HG03571 (cell line): ENCODE measurements around the gene CEP112.
"Not testable (repeated sequence)": the region's sequence is repeated elsewhere in the genome, so short reads cannot be mapped to it uniquely, and the experiment has no call there.

Experiments
- ATAC-seq: cut with Tn5 transposase; IDR thresholded peaks from one replicate; pipeline ENCODE4 v1.9.1; 2021; ENCODE audit not compliant: unreplicated experiment

The CEP112 gene

DNA sequence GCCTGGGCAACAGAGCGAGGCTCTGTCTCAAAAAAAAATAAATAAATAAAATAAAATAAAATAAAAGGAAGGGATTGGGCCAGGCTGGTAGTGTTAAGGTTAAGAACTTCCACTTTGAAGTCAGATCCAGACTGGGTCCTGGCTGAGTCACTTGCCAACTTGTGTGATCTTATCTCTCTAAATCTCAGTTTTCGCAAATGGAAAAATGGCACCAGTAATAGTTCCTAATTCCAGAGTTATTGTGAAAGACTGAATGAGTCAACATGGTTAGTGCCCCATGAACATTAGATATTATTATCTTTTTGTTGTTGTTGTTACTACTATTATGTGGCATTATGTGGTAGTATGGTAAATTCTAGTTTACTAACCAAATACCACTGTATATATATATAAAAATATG lies 442.5 kb downstream of the CEP112 start:
- no peak for ATAC-seq

DNA sequence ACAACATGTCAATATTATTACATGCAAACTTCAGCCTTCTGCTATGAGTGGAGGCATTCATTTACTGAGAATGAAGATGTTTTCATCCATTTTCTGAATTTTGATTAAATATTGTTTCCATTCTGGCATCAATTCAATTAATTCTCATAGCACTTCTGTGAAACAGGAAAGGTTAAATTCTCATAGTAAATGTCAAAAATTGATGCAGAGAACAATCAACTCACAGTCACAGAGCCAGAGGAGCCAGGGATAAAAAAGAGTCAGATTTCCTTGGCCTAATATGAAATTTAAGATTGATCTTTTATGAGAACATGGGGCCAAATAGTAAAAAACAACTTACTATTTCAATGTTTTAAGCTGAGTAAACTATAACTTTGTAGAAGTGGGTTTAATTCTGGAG lies 446.7 kb downstream of the CEP112 start:
- ATAC-seq: no peak

DNA sequence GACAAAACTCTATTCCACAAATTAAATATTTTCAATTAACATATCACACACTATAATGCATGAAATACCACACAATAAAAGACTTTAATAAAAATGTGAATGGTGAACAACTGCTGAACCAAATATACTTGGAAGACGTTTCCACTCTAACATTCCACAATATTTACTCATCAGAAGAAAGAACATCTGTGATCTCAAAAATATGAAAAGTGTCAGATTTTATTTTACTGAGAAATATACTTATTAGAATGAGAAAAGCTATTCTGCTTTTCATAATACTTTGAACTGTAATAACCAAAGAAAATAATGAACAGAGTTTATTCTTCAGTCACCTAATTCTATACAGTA lies 448.7 kb downstream of the CEP112 start:
- ATAC-seq: no peak

DNA sequence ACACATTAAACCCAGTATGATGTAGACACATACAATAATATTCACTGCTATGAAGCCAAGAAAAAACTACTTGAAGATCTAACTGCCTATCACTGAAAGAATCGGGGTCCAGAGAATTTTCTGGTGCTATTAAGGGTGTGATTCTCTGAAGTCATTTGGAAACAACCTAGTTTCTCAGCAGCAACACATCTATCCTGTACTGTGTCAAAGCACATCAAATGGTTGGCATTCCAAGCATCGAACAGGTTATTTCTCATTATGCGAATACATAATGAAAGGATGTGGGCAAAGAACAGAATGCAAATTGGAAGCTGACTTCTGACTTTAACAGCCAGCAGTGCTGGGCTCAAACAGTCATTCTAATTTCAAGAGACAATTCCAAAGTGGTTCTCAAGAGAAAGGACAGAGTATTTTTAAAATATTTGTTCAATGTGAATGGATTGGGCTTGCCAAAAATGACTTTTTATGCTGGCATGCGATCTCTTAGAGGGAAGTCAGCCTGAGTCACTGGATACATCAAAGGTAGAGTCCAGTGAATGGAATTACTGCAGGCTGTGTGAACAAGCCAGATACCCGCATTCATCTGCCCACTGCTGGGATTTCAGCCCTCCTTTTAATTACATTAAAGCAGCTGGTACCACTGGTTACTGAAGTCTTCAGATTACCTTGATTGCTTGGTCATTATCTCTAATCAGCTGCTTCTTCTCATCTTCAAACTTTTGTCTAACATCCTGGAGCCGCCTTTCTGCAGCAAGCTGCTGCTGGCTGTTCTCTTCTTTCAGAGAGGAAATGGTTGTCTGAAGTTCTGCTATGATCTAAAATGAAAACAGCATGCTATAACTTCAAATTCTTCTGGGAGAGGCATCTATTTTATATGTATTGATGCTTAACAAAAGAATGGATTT lies 449.3 kb downstream of the CEP112 start:
- ATAC-seq: no peak

DNA sequence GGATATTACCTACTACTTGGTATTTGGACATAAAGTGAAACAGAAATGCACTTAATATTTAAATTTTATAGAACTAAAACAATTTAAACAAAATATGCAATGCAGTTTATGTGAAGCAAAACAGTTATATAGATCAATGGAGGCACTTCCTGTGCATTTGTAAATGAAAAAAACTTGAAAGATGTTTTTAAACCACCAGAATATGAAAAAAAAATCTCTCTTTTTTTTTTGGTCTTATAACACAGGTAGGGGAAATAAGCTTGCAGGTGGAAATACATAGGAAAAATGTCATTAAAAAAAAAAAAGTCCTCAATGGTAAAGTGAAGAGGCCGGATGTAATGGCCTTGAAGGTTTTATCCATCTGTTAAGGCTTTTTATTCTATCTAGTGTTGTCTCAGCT lies 450.2 kb downstream of the CEP112 start:
- ATAC-seq: no peak

DNA sequence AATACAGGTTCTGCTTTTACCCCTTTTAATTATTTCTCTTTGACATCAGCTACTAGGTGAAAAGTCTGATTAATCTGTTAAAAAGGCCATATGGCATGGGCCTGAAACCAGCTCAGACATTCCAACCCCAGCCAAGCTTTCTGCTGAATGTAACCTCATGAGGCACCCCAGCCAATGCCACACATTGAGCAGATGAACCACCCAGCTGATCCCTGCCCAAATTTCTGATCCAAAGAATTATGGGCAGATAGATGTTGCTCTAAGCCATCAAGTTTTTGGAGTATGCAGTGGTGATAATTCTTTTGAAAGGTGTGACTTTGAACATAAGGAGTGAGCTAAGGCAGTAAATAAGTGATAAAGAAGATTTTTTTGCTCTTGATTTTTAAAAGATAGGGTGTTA lies 452.9 kb downstream of the CEP112 start:
- ATAC-seq: no peak

DNA sequence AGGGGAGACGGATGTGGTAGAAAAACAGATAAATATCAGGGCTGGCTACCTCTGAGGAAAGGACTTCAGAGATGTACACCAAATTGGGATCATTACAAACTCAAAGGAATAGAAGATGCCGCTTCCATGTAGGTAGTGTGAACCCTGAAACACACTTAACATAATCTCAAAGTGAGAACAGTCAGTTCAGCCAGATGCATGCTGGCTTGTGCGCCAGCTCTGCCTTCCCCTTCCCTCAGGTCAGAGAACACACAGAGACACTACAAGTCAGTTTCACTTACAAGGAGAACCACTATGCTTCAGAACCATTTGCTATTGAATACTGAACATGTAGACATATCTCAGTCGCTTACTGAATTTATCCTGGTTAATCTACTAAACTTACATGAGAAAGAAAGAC lies 454.5 kb downstream of the CEP112 start:
- no peak for ATAC-seq

DNA sequence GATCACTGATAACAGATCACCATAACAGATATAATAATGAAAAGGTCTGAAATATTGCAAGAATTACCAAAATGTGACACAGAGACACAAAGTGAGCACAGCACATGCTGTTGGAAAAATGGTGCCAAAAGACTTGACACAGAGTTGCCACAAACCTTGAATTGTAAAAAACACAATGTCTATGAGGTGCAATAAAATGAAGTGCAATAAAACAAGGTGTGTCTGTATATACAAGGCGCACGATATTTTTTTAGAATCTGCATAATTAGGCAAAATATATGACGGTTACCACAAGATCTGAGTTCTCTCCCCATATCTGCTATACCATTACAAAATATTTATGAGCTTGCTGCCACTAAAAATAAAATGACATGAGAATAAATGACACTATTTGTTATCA lies 458.6 kb downstream of the CEP112 start:
- ATAC-seq: no peak

DNA sequence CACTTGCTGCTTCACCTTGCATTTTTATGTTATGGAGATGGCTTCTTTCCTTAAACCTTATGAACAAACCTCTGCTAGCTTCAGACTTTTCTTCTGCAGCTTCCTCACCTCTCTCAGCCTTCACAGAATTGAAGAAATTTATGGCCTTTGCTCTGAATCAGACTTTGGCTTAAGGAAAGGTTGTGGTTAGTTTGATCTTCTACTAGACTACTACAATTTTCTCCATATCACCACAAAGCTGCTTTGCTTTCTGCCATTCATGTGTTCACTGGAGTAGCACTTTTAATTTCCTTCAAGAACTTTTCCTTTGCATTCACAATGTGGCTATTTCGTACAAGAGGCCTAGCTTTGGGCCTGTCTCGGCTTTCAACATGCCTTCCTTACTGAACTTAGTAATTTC lies 459.3 kb downstream of the CEP112 start:
- not testable (repeated sequence) for ATAC-seq

DNA sequence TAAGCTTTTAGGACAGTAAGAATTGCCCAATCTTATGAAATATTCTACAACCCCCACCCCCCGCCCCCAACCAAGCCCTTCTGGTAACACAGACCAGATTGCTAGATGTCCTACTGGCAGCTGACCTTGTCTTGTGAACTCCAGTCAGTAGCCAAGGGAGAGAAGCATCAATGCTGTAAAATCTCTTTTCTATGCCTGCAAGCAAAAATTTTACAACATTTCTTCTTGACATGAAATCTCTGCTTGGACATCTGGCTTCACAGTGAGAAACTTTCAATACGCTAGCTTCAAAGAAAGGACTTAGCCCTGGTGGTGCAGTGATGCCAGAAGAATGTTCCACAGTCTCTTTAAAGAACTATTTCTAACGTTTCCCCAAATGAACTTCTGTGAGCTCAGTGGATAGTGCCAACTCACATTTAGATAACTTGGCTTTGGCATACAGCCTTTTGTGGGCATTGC lies 461.2 kb downstream of the CEP112 start:
- no peak for ATAC-seq

DNA sequence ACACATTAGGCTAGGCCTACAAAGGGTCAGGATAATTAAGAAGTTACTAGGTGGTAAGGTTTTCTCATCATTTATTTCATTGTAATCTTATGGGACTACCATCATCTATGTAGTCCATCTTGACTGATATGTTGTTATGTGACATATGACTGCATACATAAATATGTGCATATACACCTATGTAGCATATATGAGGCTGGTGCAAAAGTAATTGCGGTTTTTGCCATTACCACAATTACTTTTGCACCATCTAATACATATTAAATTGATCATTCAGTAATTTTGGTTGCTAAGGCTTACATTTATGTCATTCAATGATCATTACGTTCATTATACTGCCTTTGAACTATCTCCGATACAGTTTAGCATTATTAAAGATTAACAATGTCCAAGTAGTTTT lies 462.7 kb downstream of the CEP112 start:
- ATAC-seq: no peak

DNA sequence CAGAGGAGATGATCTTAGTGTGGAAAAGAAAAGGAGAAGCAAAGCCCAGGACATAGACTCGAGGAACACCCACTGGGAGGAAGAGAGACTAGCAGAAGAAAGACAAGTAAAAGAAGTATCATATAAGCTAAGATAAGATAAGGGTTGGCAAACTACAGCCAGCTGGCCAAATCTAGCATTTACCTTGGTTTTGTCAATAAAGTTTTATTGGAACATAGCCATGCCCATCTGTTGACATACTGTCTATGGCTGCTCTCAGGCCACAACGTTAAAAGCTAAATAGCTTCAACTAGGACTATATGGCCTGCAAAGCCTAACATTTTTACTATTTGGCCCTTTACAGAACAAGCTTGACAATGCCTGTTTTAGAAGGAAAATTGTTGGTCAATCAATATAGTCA lies 464.1 kb downstream of the CEP112 start:
- ATAC-seq: no peak

DNA sequence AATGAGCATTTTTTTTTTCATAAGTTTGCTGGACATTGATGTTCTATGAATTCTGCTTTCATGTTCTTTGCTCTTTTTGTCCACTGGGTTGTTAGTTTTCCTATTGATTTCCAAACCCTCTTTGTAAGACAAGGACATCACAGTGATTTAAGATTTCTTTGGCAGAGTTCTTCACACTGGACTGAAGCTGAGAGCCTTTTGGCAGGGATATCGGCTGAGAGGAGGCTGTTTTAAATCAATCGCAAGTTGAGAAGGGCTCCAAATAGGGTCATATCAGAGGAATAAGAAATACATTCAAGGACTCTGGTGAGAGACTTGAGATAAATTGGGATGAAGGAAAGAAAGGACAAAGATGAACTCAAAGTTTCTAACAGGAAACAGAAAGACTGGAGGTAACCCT lies 464.7 kb downstream of the CEP112 start:
- no peak for ATAC-seq

DNA sequence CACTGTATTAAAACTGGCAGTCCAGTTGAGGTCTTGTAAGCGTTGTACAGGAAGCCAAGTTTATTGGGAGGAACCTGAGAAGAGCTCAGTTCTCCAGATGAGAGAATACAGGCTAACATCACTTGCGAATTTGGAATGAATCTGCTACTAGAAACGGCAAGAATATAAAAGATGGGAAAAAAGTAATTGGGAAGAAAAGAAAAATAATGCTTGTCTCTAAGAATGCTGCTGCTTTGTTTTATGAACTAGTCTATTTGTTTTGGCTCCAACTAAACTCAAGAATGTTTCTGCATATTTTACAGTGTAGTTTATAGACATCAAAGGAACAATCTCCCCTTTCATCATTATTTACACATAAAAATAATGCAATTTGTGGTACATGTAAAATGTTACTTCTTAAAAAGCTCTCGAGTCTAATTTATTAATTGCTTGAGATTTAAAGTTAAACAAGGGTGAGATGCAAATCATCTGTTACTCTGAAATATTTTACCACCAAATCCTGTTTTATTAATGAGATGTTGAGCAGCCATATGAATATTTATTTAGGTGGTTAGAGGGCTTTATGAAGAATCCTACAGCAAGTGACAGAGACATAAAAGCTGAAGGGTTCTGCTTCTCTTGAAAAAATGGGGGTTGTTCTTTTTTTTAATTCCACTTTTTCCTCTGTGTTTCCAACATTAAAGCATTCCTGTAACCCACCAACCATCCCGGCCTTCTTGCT lies 468.3 kb downstream of the CEP112 start:
- no peak for ATAC-seq

DNA sequence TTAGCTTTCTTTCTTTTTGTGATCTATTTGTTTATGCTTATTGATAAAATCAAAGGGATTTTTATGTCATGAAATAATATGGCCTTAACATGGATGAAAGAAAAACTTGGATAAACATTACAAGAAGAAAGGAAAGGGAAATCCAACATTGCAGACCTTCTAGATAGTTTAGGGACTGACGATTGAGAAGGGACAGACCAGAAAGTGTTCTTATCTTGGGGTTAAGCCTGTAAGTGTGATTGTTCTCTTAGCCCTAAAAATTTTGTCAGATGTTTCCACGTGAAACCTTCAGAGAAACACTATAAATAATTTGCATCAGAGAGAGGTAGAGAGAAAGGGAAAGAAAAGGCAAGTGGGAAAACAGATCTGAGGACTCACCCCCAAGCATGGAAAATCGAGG lies 473.3 kb downstream of the CEP112 start:
- ATAC-seq: no peak

DNA sequence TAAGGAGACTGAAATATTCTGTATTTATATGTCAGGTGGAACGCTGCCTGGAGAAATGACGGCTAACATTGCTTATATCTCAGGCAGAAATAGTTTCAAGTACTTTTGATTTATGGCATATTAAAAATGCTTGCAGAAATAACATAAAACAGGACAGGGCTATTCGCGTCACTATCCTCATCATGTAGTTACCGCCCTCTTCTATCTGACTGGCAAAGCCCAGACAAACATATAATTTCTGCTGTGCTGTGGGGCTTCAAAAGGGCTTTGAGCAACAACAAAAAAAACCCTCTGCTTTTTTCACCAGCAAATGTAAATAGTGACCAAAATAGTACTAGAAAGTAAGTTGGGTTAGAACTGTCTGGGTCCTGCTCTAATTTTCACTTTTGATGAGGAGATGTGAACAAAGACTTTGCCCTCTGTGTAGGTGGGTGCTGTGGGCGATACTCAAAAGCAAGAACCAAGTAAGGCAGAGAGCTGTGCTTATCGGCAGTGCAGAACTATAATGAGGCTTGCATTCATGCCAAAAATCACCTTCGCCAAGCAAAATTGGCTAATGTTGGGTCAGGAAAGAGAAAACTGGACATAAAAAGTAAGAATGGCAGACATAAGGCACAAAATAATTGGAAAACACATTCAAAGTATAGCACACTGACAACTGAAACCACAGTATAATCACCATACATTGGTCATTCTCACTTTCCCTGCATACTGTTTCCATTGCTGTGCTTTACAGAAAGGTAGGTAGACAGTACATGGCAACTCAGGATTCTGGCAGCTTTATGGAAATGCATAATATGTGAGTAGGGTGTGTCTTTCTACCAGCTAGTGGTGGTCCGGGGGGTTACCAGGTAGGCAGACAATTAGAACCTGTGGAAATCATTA lies 479.3 kb downstream of the CEP112 start:
- ATAC-seq: no peak

DNA sequence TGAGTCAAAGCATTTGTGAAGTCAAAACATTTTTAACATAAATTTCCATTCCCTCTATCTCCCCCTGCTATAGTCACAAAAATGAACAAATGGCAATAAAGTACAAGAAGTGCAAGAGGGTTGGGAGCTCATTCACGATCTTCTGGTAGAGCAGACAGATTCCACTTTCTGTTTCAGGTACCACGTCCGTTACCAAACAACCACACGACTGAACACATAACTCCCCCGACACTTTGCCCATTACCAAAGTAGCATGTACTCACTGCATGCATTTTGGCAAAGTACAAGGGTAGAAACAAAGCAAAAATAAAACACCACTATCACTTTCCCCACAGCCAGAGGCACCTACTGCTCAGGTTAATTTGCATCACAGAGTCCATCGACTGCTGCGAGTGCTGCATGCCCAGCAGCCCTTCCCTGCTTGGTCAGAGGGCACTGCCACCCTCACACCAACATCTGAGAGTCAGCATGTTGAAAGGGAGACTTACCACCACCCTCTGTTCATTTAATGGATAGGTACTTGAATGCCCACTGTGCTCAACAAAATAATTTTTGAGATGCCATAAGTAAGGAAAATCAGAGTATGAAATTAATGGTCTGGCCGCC lies 480.2 kb downstream of the CEP112 start:
- ATAC-seq: no peak

DNA sequence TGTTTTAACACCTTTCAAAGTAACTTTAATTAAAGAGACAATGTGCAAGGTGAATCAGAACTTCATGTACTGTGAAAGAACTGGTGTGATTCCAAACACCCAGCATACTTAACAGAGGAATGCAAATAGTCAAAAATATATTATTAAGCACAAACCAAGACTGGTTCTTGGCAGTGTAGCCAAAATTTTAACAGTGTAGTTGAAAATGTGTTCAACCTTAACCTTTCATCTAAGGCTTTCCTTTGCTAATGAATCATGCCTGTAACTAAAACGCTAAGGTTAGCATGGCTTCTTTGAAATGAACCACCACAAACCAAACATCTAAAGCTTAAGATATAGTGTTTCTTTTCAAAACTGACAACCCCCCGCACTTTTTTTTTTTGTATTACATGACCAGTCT lies 484.2 kb downstream of the CEP112 start:
- ATAC-seq: no peak

DNA sequence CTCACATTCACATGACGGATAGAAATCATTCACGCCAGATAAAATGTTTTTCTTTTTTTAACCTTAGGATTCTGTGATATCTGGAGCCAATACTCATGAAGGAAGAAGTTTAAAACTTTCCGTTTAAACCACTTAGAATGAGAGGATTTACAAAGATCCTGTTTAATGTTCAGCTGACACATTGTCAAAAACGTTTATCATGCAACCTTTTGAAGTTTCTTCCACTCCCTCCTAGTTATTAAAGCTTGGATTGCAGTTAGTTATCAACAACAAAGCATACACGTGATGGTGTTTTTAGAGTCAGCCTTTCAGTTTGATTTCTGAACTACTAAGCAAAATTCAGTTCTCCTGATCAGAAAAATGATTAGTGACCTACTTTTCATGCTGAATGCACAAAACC lies 487.2 kb downstream of the CEP112 start:
- no peak for ATAC-seq

DNA sequence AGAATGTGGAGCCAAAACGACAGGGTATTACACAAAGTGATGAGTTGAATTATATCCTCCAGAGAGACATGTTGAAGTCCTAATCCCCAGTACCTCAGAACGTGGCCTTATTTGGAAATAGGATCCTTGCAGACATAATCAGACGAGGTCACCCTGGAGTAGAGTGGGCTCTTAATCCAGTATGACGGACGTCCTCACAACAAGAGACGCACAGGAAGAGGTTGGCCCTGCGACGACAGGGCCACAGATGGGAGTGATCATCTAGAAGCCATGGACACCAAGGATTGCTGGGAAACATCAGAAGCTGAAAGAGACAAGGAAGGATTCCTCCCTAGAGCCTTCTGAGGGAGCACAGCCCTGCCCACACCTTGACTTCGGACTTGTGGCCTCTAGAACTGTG lies 488.0 kb downstream of the CEP112 start:
- no peak for ATAC-seq

DNA sequence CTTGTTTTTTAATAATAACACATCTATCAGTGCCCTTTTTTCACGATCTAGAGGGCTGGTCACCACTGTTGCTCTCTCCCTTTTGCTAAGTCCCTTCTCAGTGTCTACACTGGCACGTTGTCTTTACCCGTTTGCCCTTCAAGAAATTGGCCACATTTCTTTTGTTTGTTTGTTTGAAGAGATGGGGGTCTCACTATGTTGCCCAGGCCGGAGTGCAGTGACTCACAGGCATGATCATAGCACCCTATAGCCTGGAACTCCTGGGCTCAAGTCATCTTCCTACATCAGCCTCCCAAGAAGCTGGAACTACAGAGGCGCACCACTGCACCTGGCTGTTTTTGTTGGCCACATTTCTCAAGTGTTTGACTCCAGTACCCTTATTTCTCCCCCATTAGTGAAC lies 492.5 kb downstream of the CEP112 start:
- no peak for ATAC-seq
